Neural progenitor cell (in vitro differentiated cells): ENCODE measurements around the gene DEAF1.

ENCODE experiments used
- EZH2 ChIP-seq: fragments of 200-600 bp; sonication (generic); IDR thresholded peaks from 2 replicates; pipeline ENCODE4 v1.6.1; 2017; ENCODE audit warnings: antibody characterized with exemption, mild to moderate bottlenecking, moderate library complexity
- EZH2phosphoT487 ChIP-seq: fragments of 200-600 bp; sonication (generic); IDR thresholded peaks from 2 replicates; pipeline ENCODE4 v1.6.1; 2017; ENCODE audit warnings: antibody characterized with exemption
- TF ChIP-seq, protein P1 (sequence below): fragments of 200-600 bp; sonication (generic); IDR thresholded peaks from 2 replicates; pipeline ENCODE4 v1.5.1; 2017; ENCODE audit warnings: antibody characterized with exemption, mild to moderate bottlenecking

DNA sequence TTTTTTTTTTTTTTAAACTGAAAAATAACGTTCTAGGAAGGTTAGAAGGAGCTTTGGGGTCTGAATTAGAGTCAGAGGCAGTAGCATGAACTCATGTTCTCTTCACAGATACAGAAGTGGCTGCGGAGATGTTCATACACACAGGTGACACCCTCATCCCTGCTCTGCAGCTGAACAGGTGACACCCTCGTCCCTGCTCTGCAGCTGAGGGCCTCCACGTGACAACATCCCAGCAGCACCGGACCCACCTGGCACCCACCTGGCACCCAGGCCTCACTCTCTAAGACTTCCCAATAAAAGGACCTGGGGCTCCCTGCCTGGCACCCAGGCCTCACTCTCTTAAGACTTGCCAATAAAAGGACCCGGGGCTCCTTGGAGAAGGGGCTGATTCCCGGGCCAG lies 38.2 kb downstream of the DEAF1 start:
- TF ChIP-seq, protein P1, sequence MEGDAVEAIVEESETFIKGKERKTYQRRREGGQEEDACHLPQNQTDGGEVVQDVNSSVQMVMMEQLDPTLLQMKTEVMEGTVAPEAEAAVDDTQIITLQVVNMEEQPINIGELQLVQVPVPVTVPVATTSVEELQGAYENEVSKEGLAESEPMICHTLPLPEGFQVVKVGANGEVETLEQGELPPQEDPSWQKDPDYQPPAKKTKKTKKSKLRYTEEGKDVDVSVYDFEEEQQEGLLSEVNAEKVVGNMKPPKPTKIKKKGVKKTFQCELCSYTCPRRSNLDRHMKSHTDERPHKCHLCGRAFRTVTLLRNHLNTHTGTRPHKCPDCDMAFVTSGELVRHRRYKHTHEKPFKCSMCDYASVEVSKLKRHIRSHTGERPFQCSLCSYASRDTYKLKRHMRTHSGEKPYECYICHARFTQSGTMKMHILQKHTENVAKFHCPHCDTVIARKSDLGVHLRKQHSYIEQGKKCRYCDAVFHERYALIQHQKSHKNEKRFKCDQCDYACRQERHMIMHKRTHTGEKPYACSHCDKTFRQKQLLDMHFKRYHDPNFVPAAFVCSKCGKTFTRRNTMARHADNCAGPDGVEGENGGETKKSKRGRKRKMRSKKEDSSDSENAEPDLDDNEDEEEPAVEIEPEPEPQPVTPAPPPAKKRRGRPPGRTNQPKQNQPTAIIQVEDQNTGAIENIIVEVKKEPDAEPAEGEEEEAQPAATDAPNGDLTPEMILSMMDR, result no peak
- TF ChIP-seq EZH2 (no peak), EZH2phosphoT487 (no peak)
